HG03045 (cell line): ENCODE results near the gene IMPACT.

Experiments
- ATAC-seq: cut with Tn5 transposase; IDR thresholded peaks from one replicate; pipeline ENCODE4 v1.9.1; 2021; ENCODE audit warnings: mild to moderate bottlenecking, moderate library complexity; ENCODE audit not compliant: unreplicated experiment

IMPACT gene

DNA sequence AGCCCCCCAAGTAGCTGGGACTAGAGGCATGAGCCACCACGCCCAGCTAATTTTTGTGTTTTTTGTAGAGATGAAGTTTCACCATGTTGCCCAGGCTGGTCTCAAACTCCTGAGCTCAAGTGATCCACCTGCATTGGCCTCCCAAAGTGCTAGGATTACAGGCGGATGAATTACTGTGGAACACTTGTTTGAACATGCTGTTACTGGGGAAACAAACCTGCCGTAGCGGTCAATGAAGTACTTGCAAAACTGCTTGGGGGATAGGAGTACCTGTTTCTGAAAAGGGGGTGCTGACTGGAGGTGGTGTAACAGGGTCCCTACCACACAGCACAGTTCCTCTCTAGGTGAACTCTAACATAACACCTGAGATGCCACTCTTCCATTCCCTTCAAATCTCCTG is 5.9 kb upstream of the IMPACT start:
- ATAC-seq = no peak

GRCh38 chr18:24421831-24422230 is 4.6 kb upstream of the IMPACT start:
- ATAC-seq = no peak

DNA sequence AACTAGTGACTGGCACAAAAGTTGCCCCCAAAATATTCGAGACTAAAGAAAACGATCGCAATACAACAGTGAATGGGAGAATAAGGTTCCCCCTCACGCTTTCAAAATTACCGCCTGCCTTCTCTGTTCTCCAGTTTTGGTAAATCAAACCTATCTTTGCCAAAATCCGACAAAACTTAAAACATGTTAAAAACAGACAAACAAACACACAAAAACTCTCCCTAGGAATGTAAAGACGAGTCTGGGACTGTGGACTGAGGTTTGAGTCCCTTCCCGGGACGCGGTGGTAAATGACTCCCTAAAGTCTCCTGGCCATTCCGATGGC is 435 bp upstream of the IMPACT start:
- ATAC-seq = no peak

DNA sequence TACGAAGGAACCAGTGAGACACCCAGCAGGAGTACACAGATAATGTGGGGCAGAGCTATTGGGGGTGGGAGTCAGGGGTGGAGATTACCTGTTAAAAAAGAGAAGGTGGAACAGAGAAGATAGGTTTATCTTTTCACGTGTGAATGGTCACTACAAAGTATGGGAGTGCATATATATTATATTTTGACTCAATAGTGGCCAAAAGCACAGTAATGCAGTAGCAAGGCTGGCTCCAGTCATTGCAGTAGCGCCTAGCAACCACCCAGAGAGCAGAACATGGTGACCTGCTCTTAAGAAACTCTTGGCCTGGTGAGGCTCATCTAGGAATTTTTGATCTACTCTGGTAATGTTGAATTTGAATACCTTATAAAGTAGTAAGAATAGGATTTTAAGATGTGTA is 1.0 kb downstream of the IMPACT start:
- no peak for ATAC-seq

- ATAC-seq = no peak
These were observed 2.2 kb downstream of the IMPACT start for GRCh38 chr18:24428709-24429108.

GRCh38 chr18:24429188-24429587 is 2.7 kb downstream of the IMPACT start:
- no peak for ATAC-seq

DNA sequence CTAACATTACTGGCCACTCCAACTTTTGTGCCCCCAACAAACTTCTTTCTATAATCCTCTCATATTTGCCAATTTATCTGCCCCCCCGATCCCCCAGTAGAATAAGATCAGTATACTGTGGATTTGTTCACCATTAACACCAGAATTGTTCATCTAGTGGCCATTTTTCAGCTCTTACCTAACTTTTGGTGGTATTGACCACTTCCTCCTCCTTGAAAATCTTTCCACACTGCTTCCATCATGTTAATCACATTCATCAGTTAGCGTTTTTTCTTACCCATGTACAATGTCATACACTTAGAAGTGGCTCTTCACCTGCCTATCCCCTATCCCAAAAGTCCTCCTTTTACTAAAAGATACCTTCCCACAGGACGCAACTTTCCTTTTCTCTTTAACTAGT is 6.1 kb downstream of the IMPACT start:
- ATAC-seq = no peak

GRCh38 chr18:24436939-24437338 is 10.5 kb downstream of the IMPACT start:
- ATAC-seq = no peak

DNA sequence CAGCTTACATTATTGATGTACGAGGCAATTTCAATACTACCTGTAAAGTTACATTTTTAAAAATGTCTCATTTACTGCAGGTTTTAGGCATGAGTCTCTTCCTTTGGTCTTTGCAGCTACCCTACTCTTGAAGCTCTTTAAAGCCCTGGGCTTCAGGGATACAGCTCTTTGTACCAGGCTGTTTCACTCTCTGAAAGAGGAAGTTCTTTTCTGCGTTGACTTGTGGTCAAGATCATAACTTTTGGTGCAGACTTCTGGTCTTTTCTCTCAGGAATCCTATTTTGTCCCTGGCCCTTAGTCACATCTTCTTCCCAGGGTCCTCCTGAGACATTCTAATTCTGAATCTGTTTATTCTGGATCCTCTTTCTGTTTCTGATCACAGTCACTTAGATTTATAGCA is 17.4 kb downstream of the IMPACT start:
- ATAC-seq = peak; percentile 66

GRCh38 chr18:24446453-24446852 is 20.0 kb downstream of the IMPACT start:
- no peak for ATAC-seq

- no peak for ATAC-seq
These were observed 20.6 kb downstream of the IMPACT start for GRCh38 chr18:24446953-24447538.

DNA sequence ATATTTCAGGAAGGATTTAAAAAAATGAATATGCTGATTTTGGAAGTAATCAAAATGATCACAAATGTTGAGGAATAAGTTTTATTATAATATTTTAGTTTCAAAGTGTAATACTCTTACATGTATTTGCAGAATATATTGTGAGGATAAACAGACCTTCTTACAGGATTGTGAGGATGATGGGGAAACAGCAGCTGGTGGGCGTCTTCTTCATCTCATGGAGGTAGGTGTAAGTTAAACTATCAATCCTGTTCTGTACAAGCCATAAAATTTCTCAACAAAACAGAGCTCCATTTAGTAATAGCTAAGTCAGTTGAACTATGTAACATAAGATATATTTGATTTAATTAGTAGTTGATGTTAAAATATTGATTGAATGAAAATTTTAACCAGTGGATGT is 21.5 kb downstream of the IMPACT start:
- ATAC-seq = no peak

DNA sequence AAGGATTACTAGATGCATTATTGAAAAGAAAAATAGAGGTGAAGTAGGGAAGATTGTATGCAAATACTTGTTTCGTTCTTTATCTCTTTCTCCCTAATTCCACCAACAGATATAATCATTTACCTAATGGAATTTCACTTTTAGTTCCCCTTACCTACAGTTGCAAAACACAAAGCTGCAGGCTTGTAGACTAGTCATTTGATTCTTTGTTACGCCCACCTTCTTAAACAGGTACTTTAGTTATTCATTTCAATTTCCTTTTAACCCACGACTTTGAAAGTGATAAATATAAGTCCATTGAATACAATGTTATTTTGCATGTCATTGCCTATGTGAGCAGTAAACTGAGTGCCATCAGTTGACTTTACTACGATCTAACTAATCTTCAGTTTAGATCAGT is 30.1 kb downstream of the IMPACT start:
- ATAC-seq = peak; percentile 95

- no peak for ATAC-seq
These were observed 33.3 kb downstream of the IMPACT start for GRCh38 chr18:24459772-24460171.

DNA sequence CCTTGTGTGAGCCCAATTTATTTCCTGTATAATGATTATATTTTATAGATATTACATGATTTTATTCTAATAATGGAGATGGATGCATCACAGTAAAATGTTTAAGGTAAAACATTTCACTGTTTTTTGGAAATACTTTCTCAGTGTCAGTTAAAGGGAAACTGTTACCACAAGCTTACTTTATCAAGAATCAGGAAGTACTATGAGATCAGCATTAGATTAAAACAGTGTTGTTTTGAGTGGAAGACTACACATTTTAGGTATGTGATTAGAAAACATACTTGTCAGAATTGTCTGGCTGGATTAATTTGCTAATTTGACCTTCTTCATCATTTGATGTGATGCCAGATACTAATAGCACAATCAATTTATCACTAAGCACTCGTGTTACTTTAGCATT is 33.9 kb downstream of the IMPACT start, which contains the start of gene HRH4:
Gene HRH4 (plus strand): TSS at position 250 of the 400 bp plus-strand sequence. CDS start 92 bp downstream, at position 342.
- ATAC-seq = no peak

GRCh38 chr18:24461996-24462395 is 35.5 kb downstream of the IMPACT start:
- no peak for ATAC-seq

GRCh38 chr18:24462838-24463775 is 36.6 kb downstream of the IMPACT start:
- ATAC-seq = no peak

DNA sequence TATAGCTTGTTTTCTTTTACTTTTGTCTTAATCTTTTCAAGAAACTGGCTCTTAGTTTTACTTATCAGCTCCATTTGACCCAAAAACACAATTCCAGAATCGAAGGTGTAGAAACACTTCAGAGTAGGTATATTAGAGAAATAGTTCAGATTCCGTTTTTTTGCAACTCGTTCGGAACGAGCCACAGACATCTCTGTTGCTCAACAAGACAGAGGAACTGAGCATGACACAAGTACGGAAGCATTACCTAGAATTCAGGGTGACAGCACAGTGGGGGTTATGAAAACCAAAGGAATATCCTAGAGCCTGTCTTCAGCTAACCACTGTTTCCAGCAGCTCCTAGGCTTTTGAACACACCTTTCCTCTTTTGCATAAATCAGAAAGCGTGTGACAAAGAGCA is 39.0 kb downstream of the IMPACT start:
- no peak for ATAC-seq

DNA sequence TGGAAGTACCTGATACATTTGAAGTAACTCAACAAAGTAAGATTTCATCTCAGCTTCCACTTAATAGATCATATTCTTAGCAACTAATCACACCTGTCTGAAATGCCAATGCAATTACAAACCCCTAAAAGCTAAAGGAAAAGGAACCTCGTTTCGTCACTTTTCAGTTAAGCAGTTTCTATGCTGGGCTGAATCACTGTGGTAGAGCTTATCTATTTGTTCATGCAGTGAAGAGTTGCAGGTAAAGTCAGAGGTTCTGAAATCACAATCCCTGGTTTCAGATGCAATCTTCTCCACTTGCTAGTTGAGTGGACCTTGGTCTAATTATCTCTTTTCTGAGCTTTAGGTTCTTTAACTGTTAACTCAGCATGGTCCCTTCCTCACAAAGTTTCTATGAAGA is 40.3 kb downstream of the IMPACT start:
- ATAC-seq = no peak

- no peak for ATAC-seq
These were observed 43.6 kb downstream of the IMPACT start for GRCh38 chr18:24470022-24470618.

- no peak for ATAC-seq
These were observed 44.3 kb downstream of the IMPACT start for GRCh38 chr18:24470805-24471204.

DNA sequence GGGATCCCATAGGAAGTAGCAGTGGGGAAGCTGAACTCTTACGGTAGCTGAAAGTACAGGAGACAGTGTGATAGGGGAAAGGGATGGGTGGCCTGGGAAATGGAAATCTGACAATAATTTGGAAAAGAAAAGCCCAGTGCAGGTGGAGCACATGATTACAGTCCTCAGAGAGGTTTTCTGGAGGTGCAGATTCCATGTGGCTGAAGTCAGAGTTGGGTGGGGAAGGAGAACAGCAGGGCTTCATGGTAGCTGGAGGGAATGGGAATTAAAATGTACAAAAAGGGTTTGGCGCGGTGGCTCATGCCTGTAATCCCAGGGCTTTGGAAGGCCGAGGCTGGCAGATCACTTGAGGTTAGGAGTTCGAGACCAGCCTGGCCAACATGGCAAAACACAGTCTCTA is 46.1 kb downstream of the IMPACT start:
- no peak for ATAC-seq
